Trophoblast cell (in vitro differentiated cells and primary cell): Measurements from ENCODE around the gene SERPINB5.

Experiments
- DNase-seq, 2 donors: peaks; one replicate each; pipeline ENCODE4 v3.0.0-alpha.2; 2016
- H2AFZ ChIP-seq: 2 replicates; pipeline ENCODE4 v1.6.1; 2013; ENCODE audit warnings: low read length, moderate library complexity, mild to moderate bottlenecking; ENCODE audit not compliant: insufficient read depth, poor library complexity
- H2AK5ac ChIP-seq: 2 replicates; pipeline ENCODE4 v1.6.1; 2013; ENCODE audit warnings: mild to moderate bottlenecking, low read length
- H2BK120ac ChIP-seq: 2 replicates; pipeline ENCODE4 v1.6.1; 2013; ENCODE audit warnings: low read length, mild to moderate bottlenecking, moderate library complexity; ENCODE audit not compliant: insufficient read depth, poor library complexity
- H2BK12ac ChIP-seq: 2 replicates; pipeline ENCODE4 v1.6.1; 2013; ENCODE audit warnings: mild to moderate bottlenecking, low read length, moderate library complexity
- H2BK5ac ChIP-seq: 2 replicates; pipeline ENCODE4 v1.6.1; 2013; ENCODE audit warnings: low read length, low read depth, moderate library complexity, mild to moderate bottlenecking; ENCODE audit not compliant: poor library complexity
- H3K14ac ChIP-seq: 2 replicates; pipeline ENCODE4 v1.6.1; 2013; ENCODE audit warnings: mild to moderate bottlenecking, low read length
- H3K18ac ChIP-seq: 2 replicates; pipeline ENCODE4 v1.6.1; 2013; ENCODE audit warnings: mild to moderate bottlenecking, low read length
- H3K23ac ChIP-seq: 2 replicates; pipeline ENCODE4 v1.6.1; 2013; ENCODE audit warnings: low read length
- H3K27ac ChIP-seq: 2 replicates; pipeline ENCODE4 v1.5.1; 2013; ENCODE audit warnings: low read depth, mild to moderate bottlenecking, inconsistent platforms, low read length, moderate library complexity
- H3K27me3 ChIP-seq: 2 replicates; pipeline ENCODE4 v1.6.1; 2013; ENCODE audit warnings: inconsistent platforms, mild to moderate bottlenecking, low read length, moderate library complexity; ENCODE audit not compliant: insufficient read depth
- H3K36me3 ChIP-seq, 2 experiments: 1 replicate in 1 of 2; 2 replicates in 1 of 2; pipeline ENCODE4 v1.6.1; 2013; ENCODE audit warnings: low read length in 2 of 2, mild to moderate bottlenecking in 2 of 2, moderate library complexity in 1 of 2; ENCODE audit not compliant: insufficient read depth in 2 of 2, control insufficient read depth in 1 of 2
- H3K4ac ChIP-seq: 2 replicates; pipeline ENCODE4 v1.6.1; 2013; ENCODE audit warnings: low read depth, mild to moderate bottlenecking, low read length, moderate library complexity
- H3K4me1 ChIP-seq, 2 experiments: 1 replicate in 1 of 2; 2 replicates in 1 of 2; pipeline ENCODE4 v1.6.1; 2013; ENCODE audit warnings: low read length in 2 of 2, mild to moderate bottlenecking in 2 of 2, moderate library complexity in 1 of 2; ENCODE audit not compliant: insufficient read depth in 2 of 2, control insufficient read depth in 1 of 2
- H3K4me2 ChIP-seq: 2 replicates; pipeline ENCODE4 v1.6.1; 2013; ENCODE audit warnings: inconsistent platforms, mild to moderate bottlenecking, low read length, moderate library complexity
- H3K4me3 ChIP-seq: 2 replicates; pipeline ENCODE4 v1.5.1; 2013; ENCODE audit warnings: mild to moderate bottlenecking, low read depth, low read length, inconsistent platforms
- H3K79me1 ChIP-seq: one replicate; pipeline ENCODE4 v1.6.1; 2013; ENCODE audit warnings: low read length
- H3K79me2 ChIP-seq: 2 replicates; pipeline ENCODE4 v1.6.1; 2013; ENCODE audit warnings: low read length, mild to moderate bottlenecking; ENCODE audit not compliant: control insufficient read depth, insufficient read depth, poor library complexity
- H3K9ac ChIP-seq: 2 replicates; pipeline ENCODE4 v1.6.1; 2013; ENCODE audit warnings: mild to moderate bottlenecking, low read length
- H3K9me3 ChIP-seq: 2 replicates; pipeline ENCODE4 v1.6.1; 2013; ENCODE audit warnings: low read depth, mild to moderate bottlenecking, control low read depth, inconsistent platforms, low read length; ENCODE audit not compliant: insufficient read depth
- H4K12ac ChIP-seq: 2 replicates; pipeline ENCODE4 v1.6.1; 2013; ENCODE audit warnings: low read depth, mild to moderate bottlenecking, low read length, moderate library complexity
- H4K8ac ChIP-seq: 2 replicates; pipeline ENCODE4 v1.6.1; 2013; ENCODE audit warnings: low read depth, mild to moderate bottlenecking, low read length, moderate library complexity
- H4K91ac ChIP-seq: one replicate; pipeline ENCODE4 v1.6.1; 2013; ENCODE audit warnings: low read depth, mild to moderate bottlenecking, low read length, moderate library complexity
- WGBS: extraction: QIAGEN DNeasy Blood & Tissue Kit; methylation state at CpG from one replicate; pipeline ENCODE4 v1.1.7; 2013; ENCODE audit warnings: missing lambda C conversion rate; ENCODE audit not compliant: insufficient read length, insufficient coverage; ENCODE audit errors: extremely low coverage; 5-methylcytosine and 5-hydroxymethylcytosine counted together

SERPINB5 gene

DNA sequence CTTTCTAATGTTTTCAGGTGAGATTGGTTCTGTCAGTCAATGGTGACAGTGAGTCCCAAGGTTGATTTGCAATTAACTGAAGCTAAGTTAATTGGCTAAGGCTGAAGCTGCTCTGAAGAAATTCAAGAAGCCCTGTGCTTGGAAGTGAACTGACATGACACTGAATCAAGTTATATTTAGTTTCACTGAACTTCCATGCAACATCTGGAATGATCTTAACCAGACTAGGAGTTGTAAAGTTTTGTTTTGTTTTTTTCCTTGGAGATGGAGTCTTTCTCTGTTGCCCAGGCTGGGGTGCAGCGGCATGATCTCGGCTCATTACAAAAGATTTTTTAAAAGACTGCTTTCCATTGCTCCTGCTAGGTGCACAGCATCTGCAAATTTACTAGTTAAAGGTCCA lies 11.4 kb downstream of the SERPINB5 start:
- no peaks in the 10 kb centered on the region for H3K79me2 ChIP-seq
- H3K36me3 ChIP-seq = no peaks in the 10 kb centered on the region
- H3K9ac ChIP-seq = no peak overlapping the region
- H3K4me1 ChIP-seq = no peaks in the 10 kb centered on the region
- H3K27me3 ChIP-seq = no peaks in the 10 kb centered on the region
- no peak overlapping the region for H3K14ac ChIP-seq
- no peak overlapping the region for H3K23ac ChIP-seq
- no peaks in the 10 kb centered on the region for H3K9me3 ChIP-seq
- no peak overlapping the region for H2BK120ac ChIP-seq
- H3K18ac ChIP-seq = no peak overlapping the region
- H4K12ac ChIP-seq = no peak overlapping the region
- no peak for DNase-seq
- H2AK5ac ChIP-seq = no peak overlapping the region
- WGBS = no CpG with 5 or more reads among the region's 2 CpGs
- no peak overlapping the region for H4K91ac ChIP-seq
- H3K4me2 ChIP-seq = no peak overlapping the region
- H3K4me3 ChIP-seq = no peak overlapping the region
- no peak overlapping the region for H2BK5ac ChIP-seq
- H2AFZ ChIP-seq = no peak overlapping the region
- no peak overlapping the region for H3K27ac ChIP-seq
- no peak overlapping the region for H2BK12ac ChIP-seq
- H4K8ac ChIP-seq = no peak overlapping the region
- no peaks in the 10 kb centered on the region for H3K79me1 ChIP-seq
- H3K4ac ChIP-seq = no peak overlapping the region

DNA sequence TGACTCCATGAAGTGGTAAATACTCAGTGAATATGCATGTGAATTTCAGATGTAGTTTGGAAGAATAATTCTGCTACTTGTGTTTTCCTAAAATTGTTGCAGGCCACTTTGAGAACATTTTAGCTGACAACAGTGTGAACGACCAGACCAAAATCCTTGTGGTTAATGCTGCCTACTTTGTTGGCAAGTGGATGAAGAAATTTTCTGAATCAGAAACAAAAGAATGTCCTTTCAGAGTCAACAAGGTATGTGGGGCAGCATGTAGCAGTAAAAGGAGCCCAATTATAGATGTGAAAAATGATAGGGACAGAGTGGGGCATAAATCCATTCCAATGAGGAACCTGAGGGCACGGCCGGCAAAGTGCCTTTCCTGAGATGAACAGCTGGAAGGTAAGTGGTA lies 16.1 kb downstream of the SERPINB5 start:
- no peak overlapping the region for H4K12ac ChIP-seq
- no peaks in the 10 kb centered on the region for H3K9me3 ChIP-seq
- no peak overlapping the region for H4K91ac ChIP-seq
- no peak overlapping the region for H3K4me3 ChIP-seq
- H3K79me2 ChIP-seq = no peaks in the 10 kb centered on the region
- no peak overlapping the region for H3K23ac ChIP-seq
- no peak overlapping the region for H3K18ac ChIP-seq
- H3K27ac ChIP-seq = no peak overlapping the region
- no peak overlapping the region for H3K4me2 ChIP-seq
- H2BK12ac ChIP-seq = no peak overlapping the region
- H3K79me1 ChIP-seq = no peaks in the 10 kb centered on the region
- H3K9ac ChIP-seq = no peak overlapping the region
- WGBS = no CpG with 5 or more reads among the region's 3 CpGs
- H2AFZ ChIP-seq = no peak overlapping the region
- H2BK120ac ChIP-seq = no peak overlapping the region
- H2BK5ac ChIP-seq = no peak overlapping the region
- no peaks in the 10 kb centered on the region for H3K4me1 ChIP-seq
- no peak overlapping the region for H3K14ac ChIP-seq
- no peaks in the 10 kb centered on the region for H3K27me3 ChIP-seq
- H3K4ac ChIP-seq = no peak overlapping the region
- H2AK5ac ChIP-seq = no peak overlapping the region
- no peak overlapping the region for H4K8ac ChIP-seq
- no peak for DNase-seq
- no peaks in the 10 kb centered on the region for H3K36me3 ChIP-seq

DNA sequence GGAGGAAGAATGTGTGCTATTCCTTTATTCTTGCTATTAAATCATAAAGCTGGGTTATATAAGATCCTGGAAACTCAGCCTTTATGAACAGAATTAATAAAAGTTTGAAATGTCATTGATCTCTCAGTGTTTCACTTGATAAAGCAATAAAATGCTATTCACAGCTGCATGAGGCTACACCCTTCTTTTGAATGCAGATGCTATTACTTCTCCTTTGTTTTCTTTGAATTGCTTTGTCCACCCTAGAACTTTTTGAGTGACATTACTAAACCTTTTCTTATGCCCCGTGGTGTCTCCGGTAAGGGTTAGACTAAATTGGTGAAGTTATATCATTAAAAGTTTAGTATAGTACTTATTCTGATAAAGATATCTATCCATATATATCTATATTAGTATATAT lies 18.9 kb downstream of the SERPINB5 start:
- Histone ChIP-seq H2AFZ (no peak overlapping the region), H2BK5ac (no peak overlapping the region), H3K4me2 (no peak overlapping the region), H4K91ac (no peak overlapping the region), H3K9me3 (no peaks in the 10 kb centered on the region), H3K4me3 (no peak overlapping the region), H4K12ac (no peak overlapping the region), H3K27ac (no peak overlapping the region), H2BK120ac (no peak overlapping the region), H2BK12ac (no peak overlapping the region), H3K27me3 (no peaks in the 10 kb centered on the region), H3K14ac (no peak overlapping the region), H3K9ac (no peak overlapping the region), H3K4me1 (no peaks in the 10 kb centered on the region), H2AK5ac (no peak overlapping the region), H3K4ac (no peak overlapping the region), H3K79me1 (no peaks in the 10 kb centered on the region), H4K8ac (no peak overlapping the region), H3K18ac (no peak overlapping the region), H3K23ac (no peak overlapping the region), H3K79me2 (no peaks in the 10 kb centered on the region), H3K36me3 (no peaks in the 10 kb centered on the region)
- no peak for DNase-seq
- WGBS = no CpG with 5 or more reads among the region's 2 CpGs

DNA sequence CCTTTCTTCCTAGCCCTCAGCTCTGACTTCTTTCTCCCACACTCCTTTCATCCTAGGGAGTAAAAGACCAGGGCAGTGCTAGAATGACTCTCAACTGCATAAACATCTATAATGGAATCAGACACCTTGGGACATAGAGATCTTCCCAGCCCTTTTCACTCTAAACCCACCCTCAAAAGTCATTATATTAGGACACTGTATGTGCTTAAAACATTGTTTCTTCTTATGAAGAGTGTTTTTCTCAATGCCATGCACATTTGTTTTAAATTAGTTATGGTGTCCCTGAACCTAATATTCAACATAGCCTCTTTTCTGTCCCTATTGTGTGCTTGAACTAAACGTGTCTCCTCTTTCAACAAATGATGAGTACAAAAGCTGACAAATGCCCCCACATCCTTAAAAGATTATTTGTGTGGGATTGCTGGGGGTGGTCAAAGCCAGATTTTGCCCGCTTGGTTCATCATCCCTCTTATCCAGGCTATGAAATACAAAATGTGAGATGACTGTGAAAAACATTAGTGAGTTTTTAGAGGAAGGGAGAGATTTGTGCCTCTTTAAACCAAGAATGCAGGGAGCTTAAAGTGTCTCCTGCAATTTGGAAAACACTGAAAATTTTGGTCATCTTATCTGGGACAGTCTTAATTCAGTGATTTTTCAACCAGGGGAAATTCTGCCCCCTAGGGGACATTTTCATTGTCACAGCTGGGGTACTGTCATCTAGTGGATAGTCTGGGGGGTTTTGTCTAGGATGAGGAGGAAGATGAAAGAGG lies 29.0 kb downstream of the SERPINB5 start:
- Histone ChIP-seq H2AK5ac (no peak overlapping the region), H2AFZ (no peak overlapping the region), H3K4ac (no peak overlapping the region), H3K23ac (no peak overlapping the region), H3K4me3 (no peak overlapping the region), H3K36me3 (no peaks in the 10 kb centered on the region), H3K27me3 (no peaks in the 10 kb centered on the region), H2BK12ac (no peak overlapping the region), H4K12ac (no peak overlapping the region), H4K8ac (no peak overlapping the region), H3K14ac (no peak overlapping the region), H3K4me1 (no peaks in the 10 kb centered on the region), H2BK5ac (no peak overlapping the region), H4K91ac (no peak overlapping the region), H2BK120ac (no peak overlapping the region), H3K9me3 (no peaks in the 10 kb centered on the region), H3K18ac (no peak overlapping the region), H3K4me2 (no peak overlapping the region), H3K79me2 (no peaks in the 10 kb centered on the region), H3K27ac (no peak overlapping the region), H3K79me1 (no peaks in the 10 kb centered on the region), H3K9ac (no peak overlapping the region)
- no CpG with 5 or more reads among the region's 2 CpGs for WGBS
- DNase-seq = peak; percentile 13 to 59
